ENCODE data around the gene ADAMTS4. TPM values are rescaled to one million over a fixed set of nuclear protein-coding genes. Genes with fewer than 3 reads are reported as not detected.

Gene ADAMTS4
- total RNA-seq, 1 experiment from 2014 or later: 9.1 TPM

GRCh38 chr1:161174911-161175310 lies 23.9 kb downstream of the ADAMTS4 start:
- Mint-ChIP-seq H3K27ac (no peak overlapping the region), H3K4me1 (peaks cover 20% of the 10 kb centered on the region), H3K27me3 (ENCODE audit: low read depth) (no peaks in the 10 kb centered on the region), H3K9me3 (no peaks in the 10 kb centered on the region), H3K36me3 (peaks cover 42% of the 10 kb centered on the region), H3K4me3 (no peak overlapping the region)
- CTCF ChIA-PET: no interaction called here
- ATAC-seq: no peak
- POLR2A ChIA-PET: no interaction called here
- TF ChIP-seq HMGA2 (CRISPR knock-in tag; IDR thresholded peaks at IDR 0.05) (no peak), FOXK1 (CRISPR knock-in tag; IDR thresholded peaks at IDR 0.05) (no peak), RORB (CRISPR knock-in tag; IDR thresholded peaks at IDR 0.05) (no peak), NR3C1 (CRISPR knock-in tag; conservative IDR thresholded peaks at IDR 0.05; ENCODE audit: low read depth) (no peak), NFYB (CRISPR knock-in tag; conservative IDR thresholded peaks at IDR 0.05; ENCODE audit: low read depth) (no peak), MLX (CRISPR knock-in tag; IDR thresholded peaks at IDR 0.05) (no peak), ZNF416 (CRISPR knock-in tag; IDR thresholded peaks at IDR 0.05) (no peak), MYBL2 (CRISPR knock-in tag; IDR thresholded peaks at IDR 0.05) (no peak), RELA (CRISPR knock-in tag; IDR thresholded peaks at IDR 0.05; ENCODE audit: borderline replicate concordance) (no peak), ERG (CRISPR knock-in tag; IDR thresholded peaks at IDR 0.05) (no peak), ZNF317 (CRISPR knock-in tag; IDR thresholded peaks at IDR 0.05; ENCODE audit: borderline replicate concordance, low read depth) (no peak), ZNF425 (CRISPR knock-in tag; conservative IDR thresholded peaks at IDR 0.05) (no peak), TEAD4 (CRISPR knock-in tag; IDR thresholded peaks at IDR 0.05) (no peak), ZNF263 (CRISPR knock-in tag; IDR thresholded peaks at IDR 0.05; ENCODE audit: low read depth) (no peak)
- TF ChIP-seq, protein P1, sequence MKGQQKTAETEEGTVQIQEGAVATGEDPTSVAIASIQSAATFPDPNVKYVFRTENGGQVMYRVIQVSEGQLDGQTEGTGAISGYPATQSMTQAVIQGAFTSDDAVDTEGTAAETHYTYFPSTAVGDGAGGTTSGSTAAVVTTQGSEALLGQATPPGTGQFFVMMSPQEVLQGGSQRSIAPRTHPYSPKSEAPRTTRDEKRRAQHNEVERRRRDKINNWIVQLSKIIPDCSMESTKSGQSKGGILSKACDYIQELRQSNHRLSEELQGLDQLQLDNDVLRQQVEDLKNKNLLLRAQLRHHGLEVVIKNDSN (CRISPR knock-in tag; IDR thresholded peaks at IDR 0.05): no peak
- TF ChIP-seq, protein P2, sequence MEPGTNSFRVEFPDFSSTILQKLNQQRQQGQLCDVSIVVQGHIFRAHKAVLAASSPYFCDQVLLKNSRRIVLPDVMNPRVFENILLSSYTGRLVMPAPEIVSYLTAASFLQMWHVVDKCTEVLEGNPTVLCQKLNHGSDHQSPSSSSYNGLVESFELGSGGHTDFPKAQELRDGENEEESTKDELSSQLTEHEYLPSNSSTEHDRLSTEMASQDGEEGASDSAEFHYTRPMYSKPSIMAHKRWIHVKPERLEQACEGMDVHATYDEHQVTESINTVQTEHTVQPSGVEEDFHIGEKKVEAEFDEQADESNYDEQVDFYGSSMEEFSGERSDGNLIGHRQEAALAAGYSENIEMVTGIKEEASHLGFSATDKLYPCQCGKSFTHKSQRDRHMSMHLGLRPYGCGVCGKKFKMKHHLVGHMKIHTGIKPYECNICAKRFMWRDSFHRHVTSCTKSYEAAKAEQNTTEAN (CRISPR knock-in tag; IDR thresholded peaks at IDR 0.05): no peak
- TF ChIP-seq, protein P3, sequence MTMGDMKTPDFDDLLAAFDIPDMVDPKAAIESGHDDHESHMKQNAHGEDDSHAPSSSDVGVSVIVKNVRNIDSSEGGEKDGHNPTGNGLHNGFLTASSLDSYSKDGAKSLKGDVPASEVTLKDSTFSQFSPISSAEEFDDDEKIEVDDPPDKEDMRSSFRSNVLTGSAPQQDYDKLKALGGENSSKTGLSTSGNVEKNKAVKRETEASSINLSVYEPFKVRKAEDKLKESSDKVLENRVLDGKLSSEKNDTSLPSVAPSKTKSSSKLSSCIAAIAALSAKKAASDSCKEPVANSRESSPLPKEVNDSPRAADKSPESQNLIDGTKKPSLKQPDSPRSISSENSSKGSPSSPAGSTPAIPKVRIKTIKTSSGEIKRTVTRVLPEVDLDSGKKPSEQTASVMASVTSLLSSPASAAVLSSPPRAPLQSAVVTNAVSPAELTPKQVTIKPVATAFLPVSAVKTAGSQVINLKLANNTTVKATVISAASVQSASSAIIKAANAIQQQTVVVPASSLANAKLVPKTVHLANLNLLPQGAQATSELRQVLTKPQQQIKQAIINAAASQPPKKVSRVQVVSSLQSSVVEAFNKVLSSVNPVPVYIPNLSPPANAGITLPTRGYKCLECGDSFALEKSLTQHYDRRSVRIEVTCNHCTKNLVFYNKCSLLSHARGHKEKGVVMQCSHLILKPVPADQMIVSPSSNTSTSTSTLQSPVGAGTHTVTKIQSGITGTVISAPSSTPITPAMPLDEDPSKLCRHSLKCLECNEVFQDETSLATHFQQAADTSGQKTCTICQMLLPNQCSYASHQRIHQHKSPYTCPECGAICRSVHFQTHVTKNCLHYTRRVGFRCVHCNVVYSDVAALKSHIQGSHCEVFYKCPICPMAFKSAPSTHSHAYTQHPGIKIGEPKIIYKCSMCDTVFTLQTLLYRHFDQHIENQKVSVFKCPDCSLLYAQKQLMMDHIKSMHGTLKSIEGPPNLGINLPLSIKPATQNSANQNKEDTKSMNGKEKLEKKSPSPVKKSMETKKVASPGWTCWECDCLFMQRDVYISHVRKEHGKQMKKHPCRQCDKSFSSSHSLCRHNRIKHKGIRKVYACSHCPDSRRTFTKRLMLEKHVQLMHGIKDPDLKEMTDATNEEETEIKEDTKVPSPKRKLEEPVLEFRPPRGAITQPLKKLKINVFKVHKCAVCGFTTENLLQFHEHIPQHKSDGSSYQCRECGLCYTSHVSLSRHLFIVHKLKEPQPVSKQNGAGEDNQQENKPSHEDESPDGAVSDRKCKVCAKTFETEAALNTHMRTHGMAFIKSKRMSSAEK (CRISPR knock-in tag; IDR thresholded peaks at IDR 0.05; ENCODE audit: borderline replicate concordance): no peak
- TF ChIP-seq, protein P4, sequence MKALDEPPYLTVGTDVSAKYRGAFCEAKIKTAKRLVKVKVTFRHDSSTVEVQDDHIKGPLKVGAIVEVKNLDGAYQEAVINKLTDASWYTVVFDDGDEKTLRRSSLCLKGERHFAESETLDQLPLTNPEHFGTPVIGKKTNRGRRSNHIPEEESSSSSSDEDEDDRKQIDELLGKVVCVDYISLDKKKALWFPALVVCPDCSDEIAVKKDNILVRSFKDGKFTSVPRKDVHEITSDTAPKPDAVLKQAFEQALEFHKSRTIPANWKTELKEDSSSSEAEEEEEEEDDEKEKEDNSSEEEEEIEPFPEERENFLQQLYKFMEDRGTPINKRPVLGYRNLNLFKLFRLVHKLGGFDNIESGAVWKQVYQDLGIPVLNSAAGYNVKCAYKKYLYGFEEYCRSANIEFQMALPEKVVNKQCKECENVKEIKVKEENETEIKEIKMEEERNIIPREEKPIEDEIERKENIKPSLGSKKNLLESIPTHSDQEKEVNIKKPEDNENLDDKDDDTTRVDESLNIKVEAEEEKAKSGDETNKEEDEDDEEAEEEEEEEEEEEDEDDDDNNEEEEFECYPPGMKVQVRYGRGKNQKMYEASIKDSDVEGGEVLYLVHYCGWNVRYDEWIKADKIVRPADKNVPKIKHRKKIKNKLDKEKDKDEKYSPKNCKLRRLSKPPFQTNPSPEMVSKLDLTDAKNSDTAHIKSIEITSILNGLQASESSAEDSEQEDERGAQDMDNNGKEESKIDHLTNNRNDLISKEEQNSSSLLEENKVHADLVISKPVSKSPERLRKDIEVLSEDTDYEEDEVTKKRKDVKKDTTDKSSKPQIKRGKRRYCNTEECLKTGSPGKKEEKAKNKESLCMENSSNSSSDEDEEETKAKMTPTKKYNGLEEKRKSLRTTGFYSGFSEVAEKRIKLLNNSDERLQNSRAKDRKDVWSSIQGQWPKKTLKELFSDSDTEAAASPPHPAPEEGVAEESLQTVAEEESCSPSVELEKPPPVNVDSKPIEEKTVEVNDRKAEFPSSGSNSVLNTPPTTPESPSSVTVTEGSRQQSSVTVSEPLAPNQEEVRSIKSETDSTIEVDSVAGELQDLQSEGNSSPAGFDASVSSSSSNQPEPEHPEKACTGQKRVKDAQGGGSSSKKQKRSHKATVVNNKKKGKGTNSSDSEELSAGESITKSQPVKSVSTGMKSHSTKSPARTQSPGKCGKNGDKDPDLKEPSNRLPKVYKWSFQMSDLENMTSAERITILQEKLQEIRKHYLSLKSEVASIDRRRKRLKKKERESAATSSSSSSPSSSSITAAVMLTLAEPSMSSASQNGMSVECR (CRISPR knock-in tag; IDR thresholded peaks at IDR 0.05; ENCODE audit: borderline replicate concordance): no peak
- TF ChIP-seq, protein P5, sequence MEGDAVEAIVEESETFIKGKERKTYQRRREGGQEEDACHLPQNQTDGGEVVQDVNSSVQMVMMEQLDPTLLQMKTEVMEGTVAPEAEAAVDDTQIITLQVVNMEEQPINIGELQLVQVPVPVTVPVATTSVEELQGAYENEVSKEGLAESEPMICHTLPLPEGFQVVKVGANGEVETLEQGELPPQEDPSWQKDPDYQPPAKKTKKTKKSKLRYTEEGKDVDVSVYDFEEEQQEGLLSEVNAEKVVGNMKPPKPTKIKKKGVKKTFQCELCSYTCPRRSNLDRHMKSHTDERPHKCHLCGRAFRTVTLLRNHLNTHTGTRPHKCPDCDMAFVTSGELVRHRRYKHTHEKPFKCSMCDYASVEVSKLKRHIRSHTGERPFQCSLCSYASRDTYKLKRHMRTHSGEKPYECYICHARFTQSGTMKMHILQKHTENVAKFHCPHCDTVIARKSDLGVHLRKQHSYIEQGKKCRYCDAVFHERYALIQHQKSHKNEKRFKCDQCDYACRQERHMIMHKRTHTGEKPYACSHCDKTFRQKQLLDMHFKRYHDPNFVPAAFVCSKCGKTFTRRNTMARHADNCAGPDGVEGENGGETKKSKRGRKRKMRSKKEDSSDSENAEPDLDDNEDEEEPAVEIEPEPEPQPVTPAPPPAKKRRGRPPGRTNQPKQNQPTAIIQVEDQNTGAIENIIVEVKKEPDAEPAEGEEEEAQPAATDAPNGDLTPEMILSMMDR (IDR thresholded peaks at IDR 0.05): no peak
- TF ChIP-seq, protein P6, sequence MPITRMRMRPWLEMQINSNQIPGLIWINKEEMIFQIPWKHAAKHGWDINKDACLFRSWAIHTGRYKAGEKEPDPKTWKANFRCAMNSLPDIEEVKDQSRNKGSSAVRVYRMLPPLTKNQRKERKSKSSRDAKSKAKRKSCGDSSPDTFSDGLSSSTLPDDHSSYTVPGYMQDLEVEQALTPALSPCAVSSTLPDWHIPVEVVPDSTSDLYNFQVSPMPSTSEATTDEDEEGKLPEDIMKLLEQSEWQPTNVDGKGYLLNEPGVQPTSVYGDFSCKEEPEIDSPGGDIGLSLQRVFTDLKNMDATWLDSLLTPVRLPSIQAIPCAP (CRISPR knock-in tag; IDR thresholded peaks at IDR 0.05): no peak
- DNase-seq (ENCODE audit: low spot score): no peak
